CD4-positive, alpha-beta T cell treated with Interleukin-2 at 100 ng/mL for 4 hours (primary cell): ENCODE data around the gene FFAR4.
A peak's percentile ranks its signal among the peaks of the same experiment; 100 is the strongest.
"Not testable (repeated sequence)": the region's sequence is repeated elsewhere in the genome, so short reads cannot be mapped to it uniquely, and the experiment has no call there.

Experiments used
- DNase-seq: peaks from one replicate; pipeline ENCODE4 v3.0.0-alpha.2; 2020; ENCODE audit warnings: low spot score

Gene FFAR4

GRCh38 chr10:93566435-93567276, at the start of gene FFAR4:
Gene FFAR4 (plus strand): TSS chr10:93566665. CDS start chr10:93566721, 56 bp downstream.
- DNase-seq: no peak

GRCh38 chr10:93518531-93518930, 47.9 kb upstream of the FFAR4 start:
- DNase-seq: no peak

GRCh38 chr10:93535293-93535692, 31.2 kb upstream of the FFAR4 start:
- no peak for DNase-seq

- DNase-seq: not testable (repeated sequence)
These were observed 25.6 kb upstream of the FFAR4 start for GRCh38 chr10:93540871-93541270.

- peak; percentile 22 for DNase-seq
These were observed 24.8 kb upstream of the FFAR4 start for GRCh38 chr10:93541402-93542357.

GRCh38 chr10:93542358-93542791, 24.1 kb upstream of the FFAR4 start:
- DNase-seq: no peak

GRCh38 chr10:93546995-93547394, 19.5 kb upstream of the FFAR4 start:
- DNase-seq: not testable (repeated sequence)

- no peak for DNase-seq
These were observed 18.9 kb upstream of the FFAR4 start for GRCh38 chr10:93547522-93547921.

- DNase-seq: no peak
These were observed 17.9 kb upstream of the FFAR4 start for GRCh38 chr10:93548376-93549071.

GRCh38 chr10:93550606-93551005, 15.9 kb upstream of the FFAR4 start:
- DNase-seq: no peak

- DNase-seq: no peak
These were observed 13.7 kb upstream of the FFAR4 start for GRCh38 chr10:93552780-93553179.

GRCh38 chr10:93553482-93554315, 12.8 kb upstream of the FFAR4 start:
- DNase-seq: no peak

GRCh38 chr10:93554316-93554663, 12.2 kb upstream of the FFAR4 start:
- no peak for DNase-seq

GRCh38 chr10:93554760-93555432, 11.6 kb upstream of the FFAR4 start:
- peak; percentile 34 for DNase-seq

- no peak for DNase-seq
These were observed 7.0 kb upstream of the FFAR4 start for GRCh38 chr10:93559490-93559889.

GRCh38 chr10:93560541-93560940, 5.9 kb upstream of the FFAR4 start:
- no peak for DNase-seq

- no peak for DNase-seq
These were observed 1.0 kb upstream of the FFAR4 start for GRCh38 chr10:93565446-93565845.

- no peak for DNase-seq
These were observed 1.0 kb downstream of the FFAR4 start for GRCh38 chr10:93567277-93568104.

- DNase-seq: no peak
These were observed 1.6 kb downstream of the FFAR4 start for GRCh38 chr10:93568105-93568390.

GRCh38 chr10:93570383-93570782, 3.9 kb downstream of the FFAR4 start:
- DNase-seq: no peak
